ENCODE data around the gene DMAC2.

GRCh38 chr19:41449079-41449864, 9.6 kb upstream of the DMAC2 start:
- TF ChIP-seq POLR2A (IDR thresholded peaks at IDR 0.05; ENCODE audit: low read depth, low read length) (no peak), MAX (IDR thresholded peaks at IDR 0.05; ENCODE audit: insufficient read depth, insufficient read length) (no peak), POLR2AphosphoS5 (IDR thresholded peaks at IDR 0.05; ENCODE audit: insufficient read depth, low read depth, low read length) (no peak), GATA2 (IDR thresholded peaks at IDR 0.05; ENCODE audit: insufficient read depth, insufficient read length, low read depth, low read length) (no peak)
- TF ChIP-seq, protein P1, sequence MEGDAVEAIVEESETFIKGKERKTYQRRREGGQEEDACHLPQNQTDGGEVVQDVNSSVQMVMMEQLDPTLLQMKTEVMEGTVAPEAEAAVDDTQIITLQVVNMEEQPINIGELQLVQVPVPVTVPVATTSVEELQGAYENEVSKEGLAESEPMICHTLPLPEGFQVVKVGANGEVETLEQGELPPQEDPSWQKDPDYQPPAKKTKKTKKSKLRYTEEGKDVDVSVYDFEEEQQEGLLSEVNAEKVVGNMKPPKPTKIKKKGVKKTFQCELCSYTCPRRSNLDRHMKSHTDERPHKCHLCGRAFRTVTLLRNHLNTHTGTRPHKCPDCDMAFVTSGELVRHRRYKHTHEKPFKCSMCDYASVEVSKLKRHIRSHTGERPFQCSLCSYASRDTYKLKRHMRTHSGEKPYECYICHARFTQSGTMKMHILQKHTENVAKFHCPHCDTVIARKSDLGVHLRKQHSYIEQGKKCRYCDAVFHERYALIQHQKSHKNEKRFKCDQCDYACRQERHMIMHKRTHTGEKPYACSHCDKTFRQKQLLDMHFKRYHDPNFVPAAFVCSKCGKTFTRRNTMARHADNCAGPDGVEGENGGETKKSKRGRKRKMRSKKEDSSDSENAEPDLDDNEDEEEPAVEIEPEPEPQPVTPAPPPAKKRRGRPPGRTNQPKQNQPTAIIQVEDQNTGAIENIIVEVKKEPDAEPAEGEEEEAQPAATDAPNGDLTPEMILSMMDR (IDR thresholded peaks at IDR 0.05; ENCODE audit: extremely low read depth in 1 of 2, insufficient read depth in 1 of 2, low read depth in 1 of 2, low read length in 2 of 2) = peak; percentile 85 to 95

Measured in endothelial cell of umbilical vein (primary cell).